SKM-1 treated with dmso at 0.1 percent for 144 hours (cell line): ENCODE results near the gene TAX1BP3.

ENCODE experiments used
- DNase-seq: peaks from one replicate; lab custom pipeline; 2025; ENCODE audit not compliant: unreplicated experiment; lab: John Stamatoyannopoulos, UW

Gene TAX1BP3

GRCh38 chr17:3688852-3689261 is 20.5 kb upstream of the TAX1BP3 start:
- no peak for DNase-seq

- no peak for DNase-seq
These were observed 19.7 kb upstream of the TAX1BP3 start for GRCh38 chr17:3688027-3688553.

- no peak for DNase-seq
These were observed 16.8 kb upstream of the TAX1BP3 start for GRCh38 chr17:3685174-3685573.

- no peak for DNase-seq
These were observed 14.7 kb upstream of the TAX1BP3 start for GRCh38 chr17:3683054-3683511.

- DNase-seq, result no peak
These were observed 13.7 kb upstream of the TAX1BP3 start for GRCh38 chr17:3682033-3682432.

GRCh38 chr17:3681565-3681964 is 13.2 kb upstream of the TAX1BP3 start:
- DNase-seq, result no peak

GRCh38 chr17:3681057-3681456 is 12.7 kb upstream of the TAX1BP3 start:
- no peak for DNase-seq

- no peak for DNase-seq
These were observed 11.3 kb upstream of the TAX1BP3 start for GRCh38 chr17:3679531-3680126.

GRCh38 chr17:3678821-3679530 is 10.6 kb upstream of the TAX1BP3 start:
- no peak for DNase-seq

GRCh38 chr17:3678095-3678820 is 9.9 kb upstream of the TAX1BP3 start:
- DNase-seq, result no peak

- DNase-seq, result no peak
These were observed 7.5 kb upstream of the TAX1BP3 start for GRCh38 chr17:3675886-3676285.

- DNase-seq, result no peak
These were observed 4.2 kb upstream of the TAX1BP3 start for GRCh38 chr17:3672571-3672970.

- no peak for DNase-seq
These were observed 1.2 kb upstream of the TAX1BP3 start for GRCh38 chr17:3669548-3669947.

GRCh38 chr17:3669085-3669347 is 638 bp upstream of the TAX1BP3 start:
- no peak for DNase-seq

- DNase-seq, result no peak
These were observed 756 bp downstream of the TAX1BP3 start for GRCh38 chr17:3667366-3668278.

GRCh38 chr17:3666516-3666915 is 1.9 kb downstream of the TAX1BP3 start:
- DNase-seq, result no peak

- no peak for DNase-seq
These were observed 2.5 kb downstream of the TAX1BP3 start for GRCh38 chr17:3665834-3666233.

- DNase-seq, result no peak
These were observed 5.0 kb downstream of the TAX1BP3 start for GRCh38 chr17:3663102-3664011.

- DNase-seq, result no peak
These were observed 8.0 kb downstream of the TAX1BP3 start for GRCh38 chr17:3660311-3660891.
